SH-SY5Y (cell line): Measurements from ENCODE around the gene SND1.

Source experiments
- GATA2 ChIP-seq: IDR thresholded peaks from 2 replicates; pipeline ENCODE4 v1.6.1; 2011; ENCODE audit warnings: mild to moderate bottlenecking, low read depth, low read length
- GATA3 ChIP-seq: IDR thresholded peaks from 2 replicates; pipeline ENCODE4 v1.6.1; 2011; ENCODE audit warnings: low read depth, mild to moderate bottlenecking, low read length, moderate library complexity

DNA sequence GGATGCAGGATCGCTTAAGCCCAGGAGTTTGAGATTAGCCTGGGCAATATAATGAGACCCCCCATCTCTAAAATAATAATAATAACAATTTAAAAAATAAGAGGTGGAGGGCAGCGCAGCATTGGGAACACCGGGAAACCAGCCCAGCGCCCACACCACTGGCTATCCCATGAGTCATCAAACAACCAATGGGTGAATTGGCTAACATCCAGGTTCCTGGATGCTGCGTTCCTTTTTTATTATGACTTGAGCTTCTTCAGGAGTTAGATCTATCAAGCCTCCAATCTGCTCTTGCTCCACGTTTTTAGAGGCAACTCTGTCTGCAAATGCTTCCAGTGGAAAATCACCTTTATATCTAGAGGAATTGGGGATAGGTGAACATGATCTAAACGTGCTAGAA is 389.2 kb downstream of the SND1 start:
- TF ChIP-seq GATA2 (no peak), GATA3 (no peak)
